Measurements from ENCODE around the gene TET3.

DNA sequence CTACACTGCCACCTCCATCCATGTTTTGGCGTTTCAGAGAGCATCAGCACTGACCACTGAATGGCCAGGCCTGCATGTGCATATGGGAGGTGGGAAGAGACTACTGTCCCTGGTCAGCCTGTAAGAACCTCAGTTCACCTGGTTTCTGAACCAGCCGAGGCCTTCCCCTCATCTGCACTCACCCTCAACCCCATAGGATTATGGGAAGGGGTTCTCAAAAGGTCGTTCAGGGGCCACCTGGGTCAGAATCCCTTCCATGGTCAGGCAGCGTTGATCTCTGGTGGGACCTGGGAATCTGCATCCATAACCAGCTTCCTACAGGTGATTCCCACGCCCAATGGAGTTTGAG lies 36.7 kb downstream of the TET3 start:
- TF ChIP-seq, protein P1, sequence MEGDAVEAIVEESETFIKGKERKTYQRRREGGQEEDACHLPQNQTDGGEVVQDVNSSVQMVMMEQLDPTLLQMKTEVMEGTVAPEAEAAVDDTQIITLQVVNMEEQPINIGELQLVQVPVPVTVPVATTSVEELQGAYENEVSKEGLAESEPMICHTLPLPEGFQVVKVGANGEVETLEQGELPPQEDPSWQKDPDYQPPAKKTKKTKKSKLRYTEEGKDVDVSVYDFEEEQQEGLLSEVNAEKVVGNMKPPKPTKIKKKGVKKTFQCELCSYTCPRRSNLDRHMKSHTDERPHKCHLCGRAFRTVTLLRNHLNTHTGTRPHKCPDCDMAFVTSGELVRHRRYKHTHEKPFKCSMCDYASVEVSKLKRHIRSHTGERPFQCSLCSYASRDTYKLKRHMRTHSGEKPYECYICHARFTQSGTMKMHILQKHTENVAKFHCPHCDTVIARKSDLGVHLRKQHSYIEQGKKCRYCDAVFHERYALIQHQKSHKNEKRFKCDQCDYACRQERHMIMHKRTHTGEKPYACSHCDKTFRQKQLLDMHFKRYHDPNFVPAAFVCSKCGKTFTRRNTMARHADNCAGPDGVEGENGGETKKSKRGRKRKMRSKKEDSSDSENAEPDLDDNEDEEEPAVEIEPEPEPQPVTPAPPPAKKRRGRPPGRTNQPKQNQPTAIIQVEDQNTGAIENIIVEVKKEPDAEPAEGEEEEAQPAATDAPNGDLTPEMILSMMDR (IDR thresholded peaks at IDR 0.05; ENCODE audit: low read depth, low read length), result no peak
- no peak for TF ChIP-seq EZH2phosphoT487 (IDR thresholded peaks at IDR 0.05; ENCODE audit: low read depth)

All from OCI-LY3 (cell line).